Neural progenitor cell (in vitro differentiated cells): Measurements from ENCODE around the gene ALDH1B1. TPM values are rescaled to one million over a fixed set of nuclear protein-coding genes. Genes with fewer than 3 reads are reported as not detected.

Experiments
- DNase-seq: peaks from one replicate; pipeline ENCODE4 v3.0.0-alpha.2; 2016; ENCODE audit warnings: low spot score
- H2AFZ ChIP-seq: fragments of 200-600 bp; sonication (generic); replicated peaks from 2 replicates; pipeline ENCODE4 v1.6.1; 2016; ENCODE audit warnings: antibody characterized with exemption
- H3F3A ChIP-seq: fragments of 200-600 bp; sonication (generic); 2 replicates; pipeline ENCODE4 v1.6.1; 2016; ENCODE audit warnings: antibody characterized with exemption, low read depth
- H3K27ac ChIP-seq: fragments of 200-600 bp; sonication (generic); 2 replicates; pipeline ENCODE4 v1.5.1; 2016; ENCODE audit warnings: mild to moderate bottlenecking
- H3K27me3 ChIP-seq: fragments of 200-600 bp; sonication (generic); 2 replicates; pipeline ENCODE4 v1.6.1; 2016; ENCODE audit warnings: mild to moderate bottlenecking, moderate library complexity
- H3K36me3 ChIP-seq: fragments of 200-600 bp; sonication (generic); 2 replicates; pipeline ENCODE4 v1.5.1; 2016
- H3K4me1 ChIP-seq: fragments of 200-600 bp; sonication (generic); 2 replicates; pipeline ENCODE4 v1.6.1; 2016; ENCODE audit warnings: mixed run types
- H3K4me2 ChIP-seq: fragments of 200-600 bp; sonication (generic); 2 replicates; pipeline ENCODE4 v1.6.1; 2016
- H3K4me3 ChIP-seq: fragments of 200-600 bp; sonication (generic); 2 replicates; pipeline ENCODE4 v1.5.1; 2016
- H3K79me2 ChIP-seq: fragments of 200-600 bp; sonication (generic); 2 replicates; pipeline ENCODE4 v1.6.1; 2016; ENCODE audit warnings: low read depth
- H3K9ac ChIP-seq: fragments of 200-600 bp; sonication (generic); 2 replicates; pipeline ENCODE4 v1.6.1; 2016
- H3K9me3 ChIP-seq: fragments of 200-600 bp; sonication (generic); 2 replicates; pipeline ENCODE4 v1.5.1; 2016; ENCODE audit warnings: low read depth
- H4K20me1 ChIP-seq: fragments of 200-600 bp; sonication (generic); 2 replicates; pipeline ENCODE4 v1.6.1; 2016; ENCODE audit warnings: low read depth
- H3K27ac Mint-ChIP-seq: 3 replicates; pipeline ENCODE4 v1.8.0; 2021; ENCODE audit warnings: mixed read lengths
- H3K27me3 Mint-ChIP-seq: 2 replicates; pipeline ENCODE4 v1.8.0; 2022; ENCODE audit warnings: low read depth, mild to moderate bottlenecking, inconsistent platforms, moderate library complexity, mixed read lengths; ENCODE audit not compliant: insufficient read depth
- H3K36me3 Mint-ChIP-seq: 3 replicates; pipeline ENCODE4 v1.8.0; 2021; ENCODE audit warnings: mixed read lengths
- H3K4me1 Mint-ChIP-seq: 3 replicates; pipeline ENCODE4 v1.8.0; 2021; ENCODE audit warnings: mixed read lengths
- H3K4me3 Mint-ChIP-seq: 3 replicates; pipeline ENCODE4 v1.8.0; 2021; ENCODE audit warnings: mild to moderate bottlenecking, moderate library complexity, mixed read lengths
- H3K9me3 Mint-ChIP-seq: 3 replicates; pipeline ENCODE4 v1.8.0; 2020; ENCODE audit warnings: mixed read lengths
- EZH2 ChIP-seq: fragments of 200-600 bp; sonication (generic); IDR thresholded peaks from 2 replicates; pipeline ENCODE4 v1.6.1; 2017; ENCODE audit warnings: antibody characterized with exemption, mild to moderate bottlenecking, moderate library complexity
- EZH2phosphoT487 ChIP-seq: fragments of 200-600 bp; sonication (generic); IDR thresholded peaks from 2 replicates; pipeline ENCODE4 v1.6.1; 2017; ENCODE audit warnings: antibody characterized with exemption
- total RNA-seq: library from RNA; depleted of rRNA; stranded (reverse); fragments of >200 nt; gene quantifications from 2 replicates; pipeline ENCODE4 v1.2.3, GENCODE V29; 2015; ENCODE audit warnings: low replicate concordance
- TF ChIP-seq, protein P1 (sequence below): fragments of 200-600 bp; sonication (generic); IDR thresholded peaks from 2 replicates; pipeline ENCODE4 v1.5.1; 2017; ENCODE audit warnings: antibody characterized with exemption, mild to moderate bottlenecking

ALDH1B1 gene
- total RNA-seq, 1 donor from 2014 or later: 32.9 TPM

DNA sequence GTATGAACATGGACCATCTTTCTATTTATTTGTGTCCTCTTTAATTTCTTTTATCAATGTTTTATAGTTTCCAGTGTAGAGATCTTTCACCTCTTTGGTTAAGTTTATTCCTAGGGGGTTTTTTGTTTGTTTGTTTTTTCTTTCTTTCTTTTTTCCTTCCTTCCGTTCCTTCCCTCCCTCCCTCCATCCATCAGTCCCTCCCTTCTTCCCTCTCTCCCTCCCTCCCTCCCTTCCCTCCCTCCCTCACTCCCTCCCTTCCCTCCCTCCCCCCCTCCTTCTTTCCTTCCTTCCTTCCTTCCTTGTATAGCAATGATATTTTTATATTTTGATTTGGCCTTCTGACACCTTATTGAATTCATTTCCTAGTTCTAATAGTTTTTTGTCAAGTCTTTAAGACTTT is 55.2 kb downstream of the ALDH1B1 start:
- TF ChIP-seq EZH2phosphoT487: no peak
- TF ChIP-seq, protein P1, sequence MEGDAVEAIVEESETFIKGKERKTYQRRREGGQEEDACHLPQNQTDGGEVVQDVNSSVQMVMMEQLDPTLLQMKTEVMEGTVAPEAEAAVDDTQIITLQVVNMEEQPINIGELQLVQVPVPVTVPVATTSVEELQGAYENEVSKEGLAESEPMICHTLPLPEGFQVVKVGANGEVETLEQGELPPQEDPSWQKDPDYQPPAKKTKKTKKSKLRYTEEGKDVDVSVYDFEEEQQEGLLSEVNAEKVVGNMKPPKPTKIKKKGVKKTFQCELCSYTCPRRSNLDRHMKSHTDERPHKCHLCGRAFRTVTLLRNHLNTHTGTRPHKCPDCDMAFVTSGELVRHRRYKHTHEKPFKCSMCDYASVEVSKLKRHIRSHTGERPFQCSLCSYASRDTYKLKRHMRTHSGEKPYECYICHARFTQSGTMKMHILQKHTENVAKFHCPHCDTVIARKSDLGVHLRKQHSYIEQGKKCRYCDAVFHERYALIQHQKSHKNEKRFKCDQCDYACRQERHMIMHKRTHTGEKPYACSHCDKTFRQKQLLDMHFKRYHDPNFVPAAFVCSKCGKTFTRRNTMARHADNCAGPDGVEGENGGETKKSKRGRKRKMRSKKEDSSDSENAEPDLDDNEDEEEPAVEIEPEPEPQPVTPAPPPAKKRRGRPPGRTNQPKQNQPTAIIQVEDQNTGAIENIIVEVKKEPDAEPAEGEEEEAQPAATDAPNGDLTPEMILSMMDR: no peak
- no peak for TF ChIP-seq EZH2

More for the DNA sequence above, 55.2 kb downstream of the ALDH1B1 start:
- H3K27ac ChIP-seq: no peak overlapping the region
- H4K20me1 ChIP-seq: no peaks in the 10 kb centered on the region
- no peaks in the 10 kb centered on the region for H3K79me2 ChIP-seq
- no peak overlapping the region for H3K9ac ChIP-seq
- H3F3A ChIP-seq: no peaks in the 10 kb centered on the region
- H3K4me2 ChIP-seq: no peak overlapping the region
- no peaks in the 10 kb centered on the region for H3K27me3 ChIP-seq
- H2AFZ ChIP-seq: no peak overlapping the region
- Mint-ChIP-seq H3K27ac (no peak overlapping the region), H3K9me3 (peaks cover 17% of the 10 kb centered on the region), H3K36me3 (peaks cover 2% of the 10 kb centered on the region), H3K4me3 (no peak overlapping the region), H3K27me3 (no peaks in the 10 kb centered on the region), H3K4me1 (peaks cover 8% of the 10 kb centered on the region)
- no peak overlapping the region for H3K4me3 ChIP-seq
- no peak for DNase-seq
- H3K9me3 ChIP-seq: peaks cover 5% of the 10 kb centered on the region
- no peaks in the 10 kb centered on the region for H3K36me3 ChIP-seq
- no peaks in the 10 kb centered on the region for H3K4me1 ChIP-seq

Other genes starting within 250 kb of the ALDH1B1 start
- gene IGFBPL1, start 31.8 kb downstream of the ALDH1B1 start, total RNA-seq: 26.6 and 43.2 TPM in 2 replicates
- gene ANKRD18A, start 227.9 kb downstream of the ALDH1B1 start, total RNA-seq: 2.3 and 3.0 TPM in 2 replicates